K562 (cell line): ENCODE data around the gene GPR37L1. TPM values are rescaled to one million over a fixed set of nuclear protein-coding genes. Genes with fewer than 3 reads are reported as not detected.

Experiments used
- BRF1 ChIP-seq: IDR thresholded peaks from 3 replicates; pipeline ENCODE4 v1.6.1; 2011; ENCODE audit warnings: borderline replicate concordance, mild to moderate bottlenecking; ENCODE audit not compliant: insufficient read length; ENCODE audit errors: extremely low read depth
- ESRRB ChIP-seq: fragments of 250-450 bp; sonication (Bioruptor Pico); IDR thresholded peaks from 2 replicates; pipeline ENCODE4 v1.5.0; 2020; ENCODE audit warnings: mild to moderate bottlenecking, moderate library complexity, borderline replicate concordance
- FOSL1 ChIP-seq: fragments of 200-800 bp; sonication (Bioruptor generic); conservative IDR thresholded peaks from 2 replicates; pipeline ENCODE4 v1.6.1; 2016; ENCODE audit warnings: missing genetic modification characterization, missing compliant biosample characterization
- HMG20B ChIP-seq: fragments of 250-450 bp; sonication (Bioruptor Pico); IDR thresholded peaks from 2 replicates; pipeline ENCODE4 v1.5.0; 2021; ENCODE audit warnings: mild to moderate bottlenecking
- LCOR ChIP-seq: sonication (generic); formaldehyde crosslinking; IDR thresholded peaks from 2 replicates; pipeline ENCODE4 v1.8.0; 2022; ENCODE audit warnings: mild to moderate bottlenecking, missing genetic modification reagents
- MCM5 ChIP-seq: fragments of 450-650 bp; IDR thresholded peaks from 2 replicates; pipeline ENCODE4 v1.6.1; 2016; ENCODE audit warnings: low read depth
- NELFE ChIP-seq: IDR thresholded peaks from 2 replicates; pipeline ENCODE4 v1.6.1; 2011; ENCODE audit warnings: mild to moderate bottlenecking; ENCODE audit not compliant: insufficient read depth, insufficient read length
- POLR2AphosphoS2 ChIP-seq: IDR thresholded peaks from 2 replicates; pipeline ENCODE4 v1.6.1; 2012; ENCODE audit warnings: low read length, improper control_type of control experiment
- SFPQ ChIP-seq: fragments of 200-400 bp; formaldehyde crosslinking; IDR thresholded peaks from 2 replicates; pipeline ENCODE4 v1.6.1; 2017; ENCODE audit warnings: mild to moderate bottlenecking, low read depth, low read length, moderate library complexity
- SIN3B ChIP-seq: fragments of 450-650 bp; IDR thresholded peaks from 2 replicates; pipeline ENCODE4 v1.6.1; 2017; ENCODE audit warnings: low read depth, mild to moderate bottlenecking, moderate library complexity
- STAG1 ChIP-seq: sonication (generic); formaldehyde crosslinking; IDR thresholded peaks from 2 replicates; pipeline ENCODE4 v1.5.0; 2020; ENCODE audit warnings: missing genetic modification reagents, borderline replicate concordance
- TARDBP ChIP-seq: fragments of 450-650 bp; IDR thresholded peaks from 2 replicates; pipeline ENCODE4 v1.6.1; 2016
- YY1 ChIP-seq, 3 experiments: IDR thresholded peaks; 2 replicates each; pipeline ENCODE4 v1.6.1; 2011; ENCODE audit warnings: low read length in 2 of 3, mild to moderate bottlenecking in 2 of 3, moderate library complexity in 2 of 3, borderline replicate concordance in 1 of 3, control low read depth in 1 of 3, low read depth in 1 of 3; ENCODE audit not compliant: insufficient read depth in 3 of 3, insufficient replicate concordance in 2 of 3, control insufficient read depth in 1 of 3, insufficient read length in 1 of 3; ENCODE audit errors: extremely low read depth in 1 of 3
- ZBTB7A ChIP-seq: IDR thresholded peaks from 2 replicates; pipeline ENCODE4 v1.6.1; 2011; ENCODE audit warnings: low read depth, mild to moderate bottlenecking, low read length, moderate library complexity, borderline replicate concordance; ENCODE audit not compliant: control insufficient read depth
- ZC3H4 ChIP-seq: sonication (generic); formaldehyde crosslinking; IDR thresholded peaks from 2 replicates; pipeline ENCODE4 v1.9.0; 2021; ENCODE audit warnings: missing genetic modification reagents, borderline replicate concordance
- ZMIZ1 ChIP-seq, 2 experiments: fragments of 150-350 bp in 1 of 2; IDR thresholded peaks; 2 replicates each; pipeline ENCODE4 v1.6.1; 2012 to 2016; ENCODE audit warnings: low read depth in 2 of 2, low read length in 2 of 2, mild to moderate bottlenecking in 1 of 2, moderate library complexity in 1 of 2
- polyA plus RNA-seq, 8 experiments: library from polyadenylated mRNA; depleted of rRNA in 4 of 8; stranded (reverse) in 5 of 8; unstranded in 3 of 8; fragments of >200 nt; fragmentation: Nextera tagmentation in 2 of 8; fragmentation: Illumina TruSeq in 1 of 8; extraction: Ambion mirVana in 2 of 8; extraction: Trizol in 1 of 8; gene quantifications; 2 replicates each; pipeline versions ENCODE4 v1.2.1 to v1.2.3, GENCODE V29; 2011 to 2014; ENCODE audit warnings: inconsistent platforms in 1 of 8, missing spikeins in 1 of 8
- total RNA-seq, 7 experiments: library from RNA; depleted of rRNA in 6 of 7; stranded (reverse); fragments of >200 nt in 6 of 7; fragmentation: Illumina TruSeq in 2 of 7; extraction: Trizol in 2 of 7; gene quantifications; 2 replicates each; pipeline versions ENCODE4 v1.2.1 to v1.2.3, GENCODE V29; 2011 to 2021; ENCODE audit warnings: low replicate concordance in 1 of 7
- TF ChIP-seq, protein P1 (sequence below): fragments of 450-650 bp; IDR thresholded peaks from 2 replicates; pipeline ENCODE4 v1.6.1; 2016; ENCODE audit warnings: antibody characterized with exemption
- TF ChIP-seq, protein P2 (sequence below): sonication (generic); formaldehyde crosslinking; IDR thresholded peaks from 2 replicates; pipeline ENCODE4 v1.8.0; 2022; ENCODE audit warnings: mild to moderate bottlenecking, low read depth, missing genetic modification reagents

The GPR37L1 gene
- total and polyA plus RNA-seq, 9 of the 15 experiments (the other 6 are each of a cell fraction or from before 2014, with no cell fraction given), result not detected

DNA sequence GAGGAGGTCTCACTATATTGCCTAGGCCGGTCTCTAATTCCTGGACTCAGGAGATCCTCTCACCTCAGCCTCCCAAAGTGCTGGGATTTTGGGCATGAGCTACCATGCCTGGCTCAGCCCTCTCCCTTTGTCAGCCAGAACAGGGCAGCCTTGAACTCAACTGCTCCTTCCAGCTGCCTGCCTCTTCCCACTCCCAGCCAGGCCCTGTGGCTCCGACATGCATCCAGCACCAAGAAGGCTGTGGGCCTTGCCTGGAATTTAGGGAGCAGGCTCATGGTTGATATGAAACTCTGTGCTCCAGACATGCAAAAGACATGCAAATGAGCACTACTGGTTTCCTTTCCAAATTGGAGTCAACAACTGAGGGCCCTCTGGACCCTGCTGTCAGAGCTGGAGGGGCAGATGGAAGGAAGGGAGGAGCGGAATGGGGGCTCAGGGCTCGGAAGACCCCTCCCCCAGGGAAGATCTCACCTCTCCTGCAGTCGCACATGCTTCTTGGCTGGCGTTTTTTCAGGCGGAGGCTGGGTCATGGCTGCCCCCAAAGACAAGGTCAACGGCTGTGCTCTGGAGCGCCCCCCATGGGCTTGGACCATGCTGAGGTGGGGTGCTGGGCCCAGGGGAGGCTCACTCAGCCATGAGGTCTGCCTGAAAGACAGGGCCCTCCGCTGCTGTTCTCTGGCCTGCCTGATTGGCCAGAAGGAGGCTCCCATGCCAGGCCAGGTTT is 36.3 kb downstream of the GPR37L1 start (continued):
- TF ChIP-seq ZMIZ1 (IDR thresholded peaks at IDR 0.05; ENCODE audit: low read depth in 2 of 2, low read length in 2 of 2) (0 out of 4 replicates have a peak, but pooled peaks of 1 of the 2 experiments have one; percentile 13), POLR2AphosphoS2 (no peak; the same call in 1 of the 2 replicates), BRF1 (no peak), SIN3B (peak; percentile 63; the same call in 1 of the 2 replicates), STAG1 (CRISPR knock-in tag) (no peak), LCOR (peak; percentile 53), ZC3H4 (CRISPR knock-in tag) (no peak), SFPQ (no peak), FOSL1 (no peak), ZBTB7A (peak; percentile 87), YY1 (IDR thresholded peaks at IDR 0.05; ENCODE audit: borderline replicate concordance in 1 of 3, control insufficient read depth in 1 of 3, extremely low read depth in 1 of 3, insufficient read depth in 3 of 3, insufficient read length in 1 of 3, insufficient replicate concordance in 2 of 3, low read depth in 1 of 3, low read length in 2 of 3) (peak in 2 of 3 experiments; percentile 85 to 92), HMG20B (CRISPR knock-in tag) (no peak), MCM5 (no peak), NELFE (no peak), ESRRB (no peak), TARDBP (no peak)
- TF ChIP-seq, protein P1, sequence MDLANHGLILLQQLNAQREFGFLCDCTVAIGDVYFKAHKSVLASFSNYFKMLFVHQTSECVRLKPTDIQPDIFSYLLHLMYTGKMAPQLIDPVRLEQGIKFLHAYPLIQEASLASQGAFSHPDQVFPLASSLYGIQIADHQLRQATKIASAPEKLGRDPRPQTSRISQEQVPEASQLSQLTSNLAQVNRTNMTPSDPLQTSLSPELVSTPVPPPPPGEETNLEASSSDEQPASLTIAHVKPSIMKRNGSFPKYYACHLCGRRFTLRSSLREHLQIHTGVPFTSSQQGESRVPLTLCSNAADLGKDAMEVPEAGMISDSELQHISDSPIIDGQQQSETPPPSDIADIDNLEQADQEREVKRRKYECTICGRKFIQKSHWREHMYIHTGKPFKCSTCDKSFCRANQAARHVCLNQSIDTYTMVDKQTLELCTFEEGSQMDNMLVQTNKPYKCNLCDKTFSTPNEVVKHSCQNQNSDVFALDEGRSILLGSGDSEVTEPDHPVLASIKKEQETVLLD, result peak; percentile 26; the same call in 1 of the 2 replicates
- TF ChIP-seq, protein P2, sequence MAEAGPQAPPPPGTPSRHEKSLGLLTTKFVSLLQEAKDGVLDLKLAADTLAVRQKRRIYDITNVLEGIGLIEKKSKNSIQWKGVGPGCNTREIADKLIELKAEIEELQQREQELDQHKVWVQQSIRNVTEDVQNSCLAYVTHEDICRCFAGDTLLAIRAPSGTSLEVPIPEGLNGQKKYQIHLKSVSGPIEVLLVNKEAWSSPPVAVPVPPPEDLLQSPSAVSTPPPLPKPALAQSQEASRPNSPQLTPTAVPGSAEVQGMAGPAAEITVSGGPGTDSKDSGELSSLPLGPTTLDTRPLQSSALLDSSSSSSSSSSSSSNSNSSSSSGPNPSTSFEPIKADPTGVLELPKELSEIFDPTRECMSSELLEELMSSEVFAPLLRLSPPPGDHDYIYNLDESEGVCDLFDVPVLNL (CRISPR knock-in tag), result no peak; the same call in 1 of the 2 replicates
